Panc1 (cell line): ENCODE data around the gene TMEM128.

Source experiments
- CTCF ChIP-seq: fragments of 450-650 bp; IDR thresholded peaks from 2 replicates; pipeline ENCODE4 v1.5.1; 2017; ENCODE audit warnings: mild to moderate bottlenecking
- TCF7L2 ChIP-seq: IDR thresholded peaks from 2 replicates; pipeline ENCODE4 v1.6.1; 2011; ENCODE audit warnings: mild to moderate bottlenecking, low read depth, low read length, inconsistent platforms
- TF ChIP-seq, protein P1 (sequence below), 2 experiments: IDR thresholded peaks; 2 replicates each; pipeline ENCODE4 v1.6.1; 2011 to 2012; ENCODE audit warnings: low read depth in 2 of 2, control low read depth in 1 of 2, low read length in 1 of 2, mild to moderate bottlenecking in 1 of 2, moderate library complexity in 1 of 2; ENCODE audit not compliant: insufficient read depth in 1 of 2

DNA sequence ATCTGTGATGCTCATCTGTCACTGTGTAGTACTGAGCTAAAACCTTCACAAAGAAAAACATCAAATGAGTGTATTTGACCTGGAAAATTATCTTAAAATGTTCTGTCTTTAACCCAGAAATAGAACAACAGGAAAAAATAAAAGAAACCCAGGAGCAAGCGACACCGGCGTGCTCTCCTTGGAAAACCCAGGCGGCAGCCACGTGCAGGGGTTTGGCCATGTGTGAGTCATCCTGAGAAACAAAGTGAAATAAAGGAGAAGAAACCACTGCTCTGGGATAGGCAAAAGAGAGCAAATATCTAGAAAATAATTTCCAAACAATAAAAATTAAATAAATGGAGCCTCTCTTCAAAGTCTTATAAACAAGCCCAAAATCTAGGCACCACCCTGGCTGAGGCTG, 20.0 kb upstream of the TMEM128 start:
- TF ChIP-seq CTCF (no peak), TCF7L2 (no peak)
- TF ChIP-seq, protein P1, sequence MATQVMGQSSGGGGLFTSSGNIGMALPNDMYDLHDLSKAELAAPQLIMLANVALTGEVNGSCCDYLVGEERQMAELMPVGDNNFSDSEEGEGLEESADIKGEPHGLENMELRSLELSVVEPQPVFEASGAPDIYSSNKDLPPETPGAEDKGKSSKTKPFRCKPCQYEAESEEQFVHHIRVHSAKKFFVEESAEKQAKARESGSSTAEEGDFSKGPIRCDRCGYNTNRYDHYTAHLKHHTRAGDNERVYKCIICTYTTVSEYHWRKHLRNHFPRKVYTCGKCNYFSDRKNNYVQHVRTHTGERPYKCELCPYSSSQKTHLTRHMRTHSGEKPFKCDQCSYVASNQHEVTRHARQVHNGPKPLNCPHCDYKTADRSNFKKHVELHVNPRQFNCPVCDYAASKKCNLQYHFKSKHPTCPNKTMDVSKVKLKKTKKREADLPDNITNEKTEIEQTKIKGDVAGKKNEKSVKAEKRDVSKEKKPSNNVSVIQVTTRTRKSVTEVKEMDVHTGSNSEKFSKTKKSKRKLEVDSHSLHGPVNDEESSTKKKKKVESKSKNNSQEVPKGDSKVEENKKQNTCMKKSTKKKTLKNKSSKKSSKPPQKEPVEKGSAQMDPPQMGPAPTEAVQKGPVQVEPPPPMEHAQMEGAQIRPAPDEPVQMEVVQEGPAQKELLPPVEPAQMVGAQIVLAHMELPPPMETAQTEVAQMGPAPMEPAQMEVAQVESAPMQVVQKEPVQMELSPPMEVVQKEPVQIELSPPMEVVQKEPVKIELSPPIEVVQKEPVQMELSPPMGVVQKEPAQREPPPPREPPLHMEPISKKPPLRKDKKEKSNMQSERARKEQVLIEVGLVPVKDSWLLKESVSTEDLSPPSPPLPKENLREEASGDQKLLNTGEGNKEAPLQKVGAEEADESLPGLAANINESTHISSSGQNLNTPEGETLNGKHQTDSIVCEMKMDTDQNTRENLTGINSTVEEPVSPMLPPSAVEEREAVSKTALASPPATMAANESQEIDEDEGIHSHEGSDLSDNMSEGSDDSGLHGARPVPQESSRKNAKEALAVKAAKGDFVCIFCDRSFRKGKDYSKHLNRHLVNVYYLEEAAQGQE (IDR thresholded peaks at IDR 0.05; ENCODE audit: insufficient read depth in 1 of 2, low read depth in 2 of 2, low read length in 1 of 2): no peak
